ENCODE data around the gene ATP2A1. TPM values are rescaled to one million over a fixed set of nuclear protein-coding genes. Genes with fewer than 3 reads are reported as not detected.

The ATP2A1 gene
- total RNA-seq, 1 experiment from 2014 or later: 10.3 TPM

Small RNA genes within 50 kb of the gene (microRNA-seq; reads per million reads assigned to microRNA genes)
- not detected for gene MIR4721 (ENCODE audit: borderline number of aligned reads)

Other genes with a start within 250 kb of the ATP2A1 start
- 0.79 TPM for gene NPIPB8, start 240.4 kb upstream of the ATP2A1 start, total RNA-seq (2021; ENCODE audit: unreplicated experiment)
- 680 TPM for gene EIF3C, start 167.0 kb upstream of the ATP2A1 start, total RNA-seq (2021; ENCODE audit: unreplicated experiment)
- gene NPIPB9, start 126.7 kb upstream of the ATP2A1 start, total RNA-seq (2021; ENCODE audit: unreplicated experiment): 1.1 TPM
- gene ATXN2L, start 55.5 kb upstream of the ATP2A1 start, total RNA-seq (2021; ENCODE audit: unreplicated experiment): 264 TPM
- 361 TPM for gene TUFM, start 32.1 kb upstream of the ATP2A1 start, total RNA-seq (2021; ENCODE audit: unreplicated experiment)
- 47.0 TPM for gene SH2B1, start 14.6 kb upstream of the ATP2A1 start, total RNA-seq (2021; ENCODE audit: unreplicated experiment)
- gene RABEP2, start 46.8 kb downstream of the ATP2A1 start, total RNA-seq (2021; ENCODE audit: unreplicated experiment): 13.4 TPM
- gene CD19, start 53.5 kb downstream of the ATP2A1 start, total RNA-seq (2021; ENCODE audit: unreplicated experiment): 0.27 TPM
- 41.4 TPM for gene NFATC2IP, start 72.4 kb downstream of the ATP2A1 start, total RNA-seq (2021; ENCODE audit: unreplicated experiment)
- 32.3 TPM for gene SPNS1, start 96.3 kb downstream of the ATP2A1 start, total RNA-seq (2021; ENCODE audit: unreplicated experiment)
- 3.3 TPM for gene LAT, start 106.6 kb downstream of the ATP2A1 start, total RNA-seq (2021; ENCODE audit: unreplicated experiment)

All from HCT116 (cell line).